HepG2 (cell line): ENCODE data around the gene SYNE1. TPM values are rescaled to one million over a fixed set of nuclear protein-coding genes. Genes with fewer than 3 reads are reported as not detected.
A peak's percentile ranks its signal among the peaks of the same experiment; 100 is the strongest.

Experiments
- AFF4 ChIP-seq: sonication (generic); formaldehyde crosslinking; IDR thresholded peaks from 2 replicates; pipeline ENCODE4 v1.4.0; 2020; ENCODE audit warnings: missing genetic modification reagents
- BCLAF1 ChIP-seq: fragments of 450-650 bp; IDR thresholded peaks from 2 replicates; pipeline ENCODE4 v1.6.1; 2017; ENCODE audit warnings: mild to moderate bottlenecking
- BHLHE40 ChIP-seq: IDR thresholded peaks from 2 replicates; pipeline ENCODE4 v1.6.1; 2011; ENCODE audit warnings: low read length, improper control_type of control experiment
- IKZF4 ChIP-seq: sonication (generic); formaldehyde crosslinking; IDR thresholded peaks from 2 replicates; pipeline ENCODE4 v1.5.1; 2020; ENCODE audit warnings: borderline replicate concordance, mild to moderate bottlenecking, low read depth, missing genetic modification reagents; ENCODE audit errors: not compliant biosample characterization
- KAT2B ChIP-seq: fragments of 150-350 bp; IDR thresholded peaks from 2 replicates; pipeline ENCODE4 v1.6.1; 2014; ENCODE audit warnings: low read depth, low read length, borderline replicate concordance
- RFX5 ChIP-seq: IDR thresholded peaks from 2 replicates; pipeline ENCODE4 v1.6.1; 2011; ENCODE audit warnings: low read depth, low read length, improper control_type of control experiment
- SPEN ChIP-seq: sonication (generic); formaldehyde crosslinking; IDR thresholded peaks from 2 replicates; pipeline ENCODE4 v1.5.1; 2020; ENCODE audit warnings: low read depth, mild to moderate bottlenecking, missing genetic modification reagents
- SRSF4 ChIP-seq: fragments of 200-400 bp; formaldehyde crosslinking; IDR thresholded peaks from one replicate; pipeline ENCODE4 v1.6.1; 2018; ENCODE audit warnings: mild to moderate bottlenecking, low read depth, low read length, moderate library complexity; ENCODE audit not compliant: poor library complexity, severe bottlenecking
- ZFP1 ChIP-seq: IDR thresholded peaks from 2 replicates; pipeline ENCODE4 v1.6.1; 2016
- ZNF232 ChIP-seq: sonication (generic); formaldehyde crosslinking; IDR thresholded peaks from 2 replicates; pipeline ENCODE4 v1.4.0; 2020; ENCODE audit warnings: missing genetic modification reagents, borderline replicate concordance
- ZNF407 ChIP-seq: sonication (generic); formaldehyde crosslinking; IDR thresholded peaks from one replicate; pipeline ENCODE4 v1.5.1; 2020; ENCODE audit warnings: mild to moderate bottlenecking, missing genetic modification reagents; ENCODE audit errors: not compliant biosample characterization
- ZNF432 ChIP-seq: sonication (generic); formaldehyde crosslinking; IDR thresholded peaks from 2 replicates; pipeline ENCODE4 v1.5.0; 2020; ENCODE audit warnings: missing genetic modification reagents, mild to moderate bottlenecking, borderline replicate concordance
- ZNF446 ChIP-seq: sonication (generic); formaldehyde crosslinking; IDR thresholded peaks from 2 replicates; pipeline ENCODE4 v1.5.0; 2020; ENCODE audit warnings: mild to moderate bottlenecking, missing genetic modification reagents
- ZNF496 ChIP-seq: sonication (generic); formaldehyde crosslinking; IDR thresholded peaks from 2 replicates; pipeline ENCODE4 v1.8.1; 2023; ENCODE audit warnings: mild to moderate bottlenecking, moderate library complexity, missing genetic modification reagents; ENCODE audit not compliant: insufficient replicate concordance
- ZNF883 ChIP-seq: sonication (generic); formaldehyde crosslinking; IDR thresholded peaks from 2 replicates; pipeline ENCODE4 v1.5.1; 2020; ENCODE audit warnings: mild to moderate bottlenecking, missing genetic modification reagents; ENCODE audit errors: not compliant biosample characterization
- polyA plus RNA-seq, 8 experiments: library from polyadenylated mRNA; depleted of rRNA in 3 of 8; stranded (reverse) in 7 of 8; unstranded in 1 of 8; fragments of >200 nt; fragmentation: Illumina TruSeq in 4 of 8; extraction: Trizol in 4 of 8; gene quantifications; 2 replicates each; pipeline versions ENCODE4 v1.2.1 to v1.2.3, GENCODE V29; 2011 to 2016; ENCODE audit warnings: low read depth in 4 of 8, missing spikeins in 1 of 8, mixed read lengths in 1 of 8; ENCODE audit not compliant: insufficient read depth in 1 of 8
- total RNA-seq, 5 experiments: library from RNA; depleted of rRNA; stranded (reverse); fragments of >200 nt; fragmentation: Illumina TruSeq; extraction: Trizol; gene quantifications; 2 replicates each; pipeline ENCODE4 v1.2.3, GENCODE V29; 2016; ENCODE audit warnings: low read depth in 1 of 5

Gene SYNE1
- total and polyA plus RNA-seq, 2 of the 13 experiments (the other 11 are each of a cell fraction or from before 2014, with no cell fraction given): 5.5 to 15.9 TPM

GRCh38 chr6:152277826-152278329, 359.3 kb downstream of the SYNE1 start (continued):
- TF ChIP-seq AFF4 (CRISPR knock-in tag) (no peak), RFX5 (no peak), ZNF496 (CRISPR knock-in tag) (no peak), ZNF407 (CRISPR knock-in tag) (no peak), SPEN (CRISPR knock-in tag) (no peak), ZNF432 (CRISPR knock-in tag) (no peak), KAT2B (no peak), IKZF4 (CRISPR knock-in tag) (no peak), ZFP1 (CRISPR knock-in tag) (peak; percentile 83; the same call in 1 of the 2 replicates), BHLHE40 (peak; percentile 57), ZNF446 (CRISPR knock-in tag) (no peak), BCLAF1 (no peak), ZNF232 (CRISPR knock-in tag) (peak; percentile 63; the same call in 1 of the 2 replicates), SRSF4 (no peak), ZNF883 (CRISPR knock-in tag) (no peak)
